Trophoblast cell (in vitro differentiated cells and primary cell): Measurements from ENCODE around the gene ZFAND3.
A peak's percentile ranks its signal among the peaks of the same experiment; 100 is the strongest.

Experiments
- DNase-seq, 2 donors: peaks; one replicate each; pipeline ENCODE4 v3.0.0-alpha.2; 2016
- H2AFZ ChIP-seq: 2 replicates; pipeline ENCODE4 v1.6.1; 2013; ENCODE audit warnings: low read length, moderate library complexity, mild to moderate bottlenecking; ENCODE audit not compliant: insufficient read depth, poor library complexity
- H2AK5ac ChIP-seq: 2 replicates; pipeline ENCODE4 v1.6.1; 2013; ENCODE audit warnings: mild to moderate bottlenecking, low read length
- H2BK120ac ChIP-seq: 2 replicates; pipeline ENCODE4 v1.6.1; 2013; ENCODE audit warnings: low read length, mild to moderate bottlenecking, moderate library complexity; ENCODE audit not compliant: insufficient read depth, poor library complexity
- H2BK12ac ChIP-seq: 2 replicates; pipeline ENCODE4 v1.6.1; 2013; ENCODE audit warnings: mild to moderate bottlenecking, low read length, moderate library complexity
- H2BK5ac ChIP-seq: 2 replicates; pipeline ENCODE4 v1.6.1; 2013; ENCODE audit warnings: low read length, low read depth, moderate library complexity, mild to moderate bottlenecking; ENCODE audit not compliant: poor library complexity
- H3K14ac ChIP-seq: 2 replicates; pipeline ENCODE4 v1.6.1; 2013; ENCODE audit warnings: mild to moderate bottlenecking, low read length
- H3K18ac ChIP-seq: 2 replicates; pipeline ENCODE4 v1.6.1; 2013; ENCODE audit warnings: mild to moderate bottlenecking, low read length
- H3K23ac ChIP-seq: 2 replicates; pipeline ENCODE4 v1.6.1; 2013; ENCODE audit warnings: low read length
- H3K27ac ChIP-seq: 2 replicates; pipeline ENCODE4 v1.5.1; 2013; ENCODE audit warnings: low read depth, mild to moderate bottlenecking, inconsistent platforms, low read length, moderate library complexity
- H3K27me3 ChIP-seq: 2 replicates; pipeline ENCODE4 v1.6.1; 2013; ENCODE audit warnings: inconsistent platforms, mild to moderate bottlenecking, low read length, moderate library complexity; ENCODE audit not compliant: insufficient read depth
- H3K36me3 ChIP-seq, 2 experiments: 1 replicate in 1 of 2; 2 replicates in 1 of 2; pipeline ENCODE4 v1.6.1; 2013; ENCODE audit warnings: low read length in 2 of 2, mild to moderate bottlenecking in 2 of 2, moderate library complexity in 1 of 2; ENCODE audit not compliant: insufficient read depth in 2 of 2, control insufficient read depth in 1 of 2
- H3K4ac ChIP-seq: 2 replicates; pipeline ENCODE4 v1.6.1; 2013; ENCODE audit warnings: low read depth, mild to moderate bottlenecking, low read length, moderate library complexity
- H3K4me1 ChIP-seq, 2 experiments: 1 replicate in 1 of 2; 2 replicates in 1 of 2; pipeline ENCODE4 v1.6.1; 2013; ENCODE audit warnings: low read length in 2 of 2, mild to moderate bottlenecking in 2 of 2, moderate library complexity in 1 of 2; ENCODE audit not compliant: insufficient read depth in 2 of 2, control insufficient read depth in 1 of 2
- H3K4me2 ChIP-seq: 2 replicates; pipeline ENCODE4 v1.6.1; 2013; ENCODE audit warnings: inconsistent platforms, mild to moderate bottlenecking, low read length, moderate library complexity
- H3K4me3 ChIP-seq: 2 replicates; pipeline ENCODE4 v1.5.1; 2013; ENCODE audit warnings: mild to moderate bottlenecking, low read depth, low read length, inconsistent platforms
- H3K79me1 ChIP-seq: one replicate; pipeline ENCODE4 v1.6.1; 2013; ENCODE audit warnings: low read length
- H3K79me2 ChIP-seq: 2 replicates; pipeline ENCODE4 v1.6.1; 2013; ENCODE audit warnings: low read length, mild to moderate bottlenecking; ENCODE audit not compliant: control insufficient read depth, insufficient read depth, poor library complexity
- H3K9ac ChIP-seq: 2 replicates; pipeline ENCODE4 v1.6.1; 2013; ENCODE audit warnings: mild to moderate bottlenecking, low read length
- H3K9me3 ChIP-seq: 2 replicates; pipeline ENCODE4 v1.6.1; 2013; ENCODE audit warnings: low read depth, mild to moderate bottlenecking, control low read depth, inconsistent platforms, low read length; ENCODE audit not compliant: insufficient read depth
- H4K12ac ChIP-seq: 2 replicates; pipeline ENCODE4 v1.6.1; 2013; ENCODE audit warnings: low read depth, mild to moderate bottlenecking, low read length, moderate library complexity
- H4K8ac ChIP-seq: 2 replicates; pipeline ENCODE4 v1.6.1; 2013; ENCODE audit warnings: low read depth, mild to moderate bottlenecking, low read length, moderate library complexity
- H4K91ac ChIP-seq: one replicate; pipeline ENCODE4 v1.6.1; 2013; ENCODE audit warnings: low read depth, mild to moderate bottlenecking, low read length, moderate library complexity
- WGBS: extraction: QIAGEN DNeasy Blood & Tissue Kit; methylation state at CpG from one replicate; pipeline ENCODE4 v1.1.7; 2013; ENCODE audit warnings: missing lambda C conversion rate; ENCODE audit not compliant: insufficient read length, insufficient coverage; ENCODE audit errors: extremely low coverage; 5-methylcytosine and 5-hydroxymethylcytosine counted together

The ZFAND3 gene

DNA sequence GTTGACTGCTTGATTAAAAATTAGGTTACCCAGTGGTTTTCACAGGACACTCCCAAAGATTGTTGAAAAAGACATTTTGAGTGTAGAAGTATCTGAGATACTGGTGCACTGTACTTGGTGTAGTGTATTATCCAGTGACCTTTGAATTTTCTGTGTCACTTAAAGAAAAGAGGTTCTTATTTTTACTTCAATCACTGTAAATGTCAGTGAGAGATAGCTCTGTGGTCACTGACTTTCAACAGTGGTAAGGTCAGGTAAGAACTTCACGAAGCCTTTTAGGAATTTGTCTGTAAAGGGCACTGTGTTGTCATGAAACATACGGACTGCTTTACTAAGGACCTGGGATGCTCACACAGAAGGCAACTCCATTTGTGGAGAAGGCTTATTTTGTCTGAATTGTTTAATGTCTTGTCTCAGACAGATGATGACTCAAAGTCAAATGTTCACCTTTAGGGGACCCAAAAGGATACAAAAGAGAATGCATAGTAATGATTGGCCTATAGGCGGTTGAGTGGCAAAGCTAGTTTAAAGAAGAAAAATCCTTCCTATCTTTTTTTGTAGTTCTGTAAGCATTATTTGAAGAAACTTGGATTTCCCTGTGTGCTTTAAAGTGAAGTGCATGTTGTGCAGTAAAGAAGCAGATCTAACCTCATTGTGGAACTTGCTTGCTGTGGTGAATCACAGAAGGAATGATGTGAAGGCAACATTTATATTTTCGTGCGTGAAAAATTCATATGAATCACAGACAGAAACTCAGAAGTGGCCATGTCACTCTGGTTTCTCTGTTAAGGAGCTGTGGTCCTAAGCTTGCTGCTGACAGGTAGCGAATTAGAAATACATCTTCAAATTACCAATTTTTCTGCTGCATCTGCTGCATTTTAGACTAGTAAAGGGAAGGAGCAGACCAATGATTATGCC lies 47.3 kb downstream of the ZFAND3 start:
- H3K4me3 ChIP-seq = no peak overlapping the region
- peaks cover 6% of the 10 kb centered on the region for H3K79me2 ChIP-seq
- no peaks in the 10 kb centered on the region for H3K9me3 ChIP-seq
- H3K27me3 ChIP-seq = no peaks in the 10 kb centered on the region
- no peaks in the 10 kb centered on the region for H3K79me1 ChIP-seq
- H3K23ac ChIP-seq = no peak overlapping the region
- no peak overlapping the region for H2AK5ac ChIP-seq
- no peak overlapping the region for H4K91ac ChIP-seq
- peaks cover 0 to 1% of the 10 kb centered on the region in 2 experiments for H3K4me1 ChIP-seq
- H3K36me3 ChIP-seq = no peaks in the 10 kb centered on the region
- H2BK120ac ChIP-seq = no peak overlapping the region
- no peak overlapping the region for H3K9ac ChIP-seq
- no peak overlapping the region for H3K27ac ChIP-seq
- H3K4me2 ChIP-seq = no peak overlapping the region
- H4K8ac ChIP-seq = no peak overlapping the region
- no peak overlapping the region for H3K4ac ChIP-seq
- no peak overlapping the region for H2AFZ ChIP-seq
- H2BK12ac ChIP-seq = no peak overlapping the region
- no peak overlapping the region for H3K18ac ChIP-seq
- no peak overlapping the region for H4K12ac ChIP-seq
- no peak overlapping the region for H2BK5ac ChIP-seq
- WGBS = no CpG with 5 or more reads among the region's 6 CpGs
- no peak for DNase-seq
- no peak overlapping the region for H3K14ac ChIP-seq

GRCh38 chr6:37867756-37868446 lies 48.4 kb downstream of the ZFAND3 start:
- Histone ChIP-seq H3K14ac (no peak overlapping the region), H3K23ac (no peak overlapping the region), H3K27ac (no peak overlapping the region), H2BK120ac (no peak overlapping the region), H2AK5ac (no peak overlapping the region), H4K12ac (no peak overlapping the region), H3K4me2 (no peak overlapping the region), H3K36me3 (no peaks in the 10 kb centered on the region), H4K91ac (no peak overlapping the region), H3K4me1 (peaks cover 0 to 1% of the 10 kb centered on the region in 2 experiments), H2BK5ac (no peak overlapping the region), H3K4ac (peak overlapping the region; percentile 1), H3K79me1 (no peaks in the 10 kb centered on the region), H3K79me2 (peaks cover 6% of the 10 kb centered on the region), H3K9ac (no peak overlapping the region), H3K18ac (no peak overlapping the region), H2BK12ac (no peak overlapping the region), H3K27me3 (no peaks in the 10 kb centered on the region), H2AFZ (no peak overlapping the region), H3K9me3 (no peaks in the 10 kb centered on the region), H3K4me3 (no peak overlapping the region), H4K8ac (no peak overlapping the region)
- no peak for DNase-seq
- WGBS = no CpG with 5 or more reads among the region's 1 CpG

DNA sequence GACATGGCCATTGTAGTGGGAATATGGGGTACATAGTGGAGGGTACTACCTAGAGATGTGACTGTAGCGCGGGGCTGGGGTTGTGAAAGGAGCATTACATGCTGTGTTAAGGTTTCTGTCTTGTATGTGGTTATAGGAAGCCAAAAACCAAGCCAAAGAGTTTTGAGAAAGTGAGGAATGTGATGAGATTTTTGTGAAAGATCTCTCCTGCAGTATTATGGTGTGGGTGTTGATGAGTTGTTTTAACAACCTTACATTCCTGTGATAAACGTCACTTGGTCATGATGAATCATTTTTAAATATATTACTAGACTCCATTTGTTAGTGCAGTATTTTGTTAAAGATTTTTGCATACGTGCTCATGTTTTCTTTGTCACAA lies 48.9 kb downstream of the ZFAND3 start:
- no CpG with 5 or more reads among the region's 4 CpGs for WGBS
- Histone ChIP-seq H3K79me2 (peaks cover 6% of the 10 kb centered on the region), H2BK5ac (no peak overlapping the region), H4K91ac (no peak overlapping the region), H4K12ac (no peak overlapping the region), H3K4me1 (peaks cover 0 to 1% of the 10 kb centered on the region in 2 experiments), H3K79me1 (no peaks in the 10 kb centered on the region), H3K9me3 (no peaks in the 10 kb centered on the region), H3K18ac (no peak overlapping the region), H3K23ac (no peak overlapping the region), H2AK5ac (no peak overlapping the region), H3K4me2 (no peak overlapping the region), H3K27me3 (no peaks in the 10 kb centered on the region), H3K4me3 (no peak overlapping the region), H3K9ac (no peak overlapping the region), H3K36me3 (no peaks in the 10 kb centered on the region), H2AFZ (no peak overlapping the region), H4K8ac (no peak overlapping the region), H2BK120ac (no peak overlapping the region), H3K14ac (no peak overlapping the region), H3K27ac (no peak overlapping the region), H2BK12ac (no peak overlapping the region), H3K4ac (peak overlapping the region; percentile 1)
- peak in 1 of 2 donors; percentile 73 for DNase-seq

- Histone ChIP-seq H2BK5ac (no peak overlapping the region), H2BK12ac (no peak overlapping the region), H3K23ac (no peak overlapping the region), H3K4me3 (no peak overlapping the region), H4K91ac (no peak overlapping the region), H3K9me3 (no peaks in the 10 kb centered on the region), H3K27me3 (no peaks in the 10 kb centered on the region), H2BK120ac (no peak overlapping the region), H3K79me2 (peaks cover 6% of the 10 kb centered on the region), H3K79me1 (no peaks in the 10 kb centered on the region), H3K18ac (no peak overlapping the region), H3K14ac (no peak overlapping the region), H4K8ac (no peak overlapping the region), H2AFZ (no peak overlapping the region), H3K4ac (no peak overlapping the region), H4K12ac (no peak overlapping the region), H3K4me1 (peaks cover 0 to 4% of the 10 kb centered on the region in 2 experiments), H3K36me3 (no peaks in the 10 kb centered on the region), H2AK5ac (no peak overlapping the region), H3K9ac (no peak overlapping the region), H3K27ac (no peak overlapping the region), H3K4me2 (no peak overlapping the region)
- WGBS = no CpG with 5 or more reads among the region's 5 CpGs
- DNase-seq = peak; percentile 45 to 86
Observed at GRCh38 chr6:37871616-37872372, 52.3 kb downstream of the ZFAND3 start.
